Natural killer cell treated with Interleukin-12 subunit alpha and Interleukin-12 subunit beta and Interleukin-15 and Interleukin-18, amount 100 ng/mL, for 72 hours (primary cell): Measurements from ENCODE around the gene PLA2G4B. TPM values are rescaled to one million over a fixed set of nuclear protein-coding genes. Genes with fewer than 3 reads are reported as not detected.

ENCODE experiments used
- ATAC-seq, 2 donors: fragments of 150-1000 bp; cut with Tn5 transposase in 1 of 2; sonication (Bioruptor Pico), chemical (Tn5 transposase) in 1 of 2; 2 replicates each; pipeline ENCODE4 v1.10.0; 2021
- DNase-seq: peaks from one replicate; pipeline ENCODE4 v3.0.0; 2022; ENCODE audit warnings: low spot score
- H3K27ac Mint-ChIP-seq, 2 donors: 1 replicate in 1 of 2; 2 replicates in 1 of 2; pipeline ENCODE4 v1.8.0; 2022; ENCODE audit warnings: mixed read lengths in 2 of 2, mild to moderate bottlenecking in 1 of 2, moderate library complexity in 1 of 2
- H3K27me3 Mint-ChIP-seq, 2 donors: 1 replicate in 1 of 2; 2 replicates in 1 of 2; pipeline ENCODE4 v1.8.0; 2022; ENCODE audit warnings: mixed read lengths in 2 of 2
- H3K36me3 Mint-ChIP-seq: one replicate; pipeline ENCODE4 v1.8.0; 2022; ENCODE audit warnings: mixed read lengths
- H3K4me1 Mint-ChIP-seq, 2 donors: 1 replicate in 1 of 2; 2 replicates in 1 of 2; pipeline ENCODE4 v1.8.0; 2022; ENCODE audit warnings: low read depth in 2 of 2, mixed read lengths in 2 of 2, mild to moderate bottlenecking in 1 of 2
- H3K4me3 Mint-ChIP-seq: one replicate; pipeline ENCODE4 v1.8.0; 2022; ENCODE audit warnings: mixed read lengths
- H3K9me3 Mint-ChIP-seq: 2 replicates; pipeline ENCODE4 v1.8.0; 2022; ENCODE audit warnings: mixed read lengths
- total RNA-seq, 2 donors: library from RNA; stranded (reverse); gene quantifications; one replicate each; pipeline ENCODE4 v1.2.3, GENCODE V29; 2022

PLA2G4B gene
- total RNA-seq, 2 donors from 2014 or later, result 4.7 to 13.4 TPM

DNA sequence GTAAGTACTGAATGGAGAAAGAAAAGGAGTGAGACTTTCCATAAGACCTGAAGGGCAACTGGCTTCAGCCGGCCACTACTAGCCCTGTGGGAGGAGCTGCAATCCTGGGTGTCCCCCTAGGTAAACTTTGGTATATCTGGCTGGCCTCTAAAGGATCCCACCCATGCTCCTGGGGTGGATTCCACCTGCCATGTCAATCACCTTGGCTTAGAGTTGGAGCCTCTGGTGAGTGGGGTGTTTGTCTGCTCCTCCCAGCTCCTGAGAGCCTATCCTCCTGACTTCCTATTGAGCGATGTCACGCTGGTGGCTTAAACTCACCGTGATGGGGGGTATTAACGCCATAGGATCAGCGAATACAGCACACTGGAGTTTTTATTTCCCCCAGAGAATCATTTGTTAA, 52.6 kb downstream of the PLA2G4B start:
- H3K27me3 Mint-ChIP-seq, result no peaks in the 10 kb centered on the region
- H3K27ac Mint-ChIP-seq, result no peak overlapping the region
- H3K4me3 Mint-ChIP-seq, result no peak overlapping the region
- no peak for DNase-seq
- H3K4me1 Mint-ChIP-seq, result peaks cover 24 to 27% of the 10 kb centered on the region in 2 donors
- ATAC-seq, result no peak
- H3K9me3 Mint-ChIP-seq, result no peaks in the 10 kb centered on the region
- no peaks in the 10 kb centered on the region for H3K36me3 Mint-ChIP-seq

DNA sequence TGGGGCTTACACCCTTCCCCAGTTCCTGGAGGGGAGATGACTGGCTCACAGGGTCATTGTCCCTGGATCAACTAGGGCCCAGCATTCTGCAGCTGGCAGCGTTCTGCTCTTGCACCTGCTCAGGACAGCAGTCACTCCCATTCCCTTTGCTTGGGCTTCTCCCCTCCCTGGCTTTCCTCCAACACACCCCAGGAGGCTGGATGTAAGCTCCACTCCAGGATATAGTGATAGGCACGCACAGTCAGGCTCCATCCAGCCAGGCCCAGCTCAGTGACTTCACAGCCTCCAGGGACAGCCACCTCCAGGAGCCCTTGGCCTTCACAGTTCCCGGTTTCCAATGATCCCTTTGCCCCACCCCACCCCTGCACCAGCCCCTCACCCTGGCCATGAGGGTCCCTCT, 53.3 kb downstream of the PLA2G4B start:
- Mint-ChIP-seq H3K27me3 (no peaks in the 10 kb centered on the region), H3K27ac (peak overlapping the region in 1 of 2 donors; percentile 57), H3K4me3 (no peak overlapping the region), H3K4me1 (peaks cover 24 to 27% of the 10 kb centered on the region in 2 donors), H3K36me3 (no peaks in the 10 kb centered on the region), H3K9me3 (no peaks in the 10 kb centered on the region)
- no peak for DNase-seq
- no peak for ATAC-seq

DNA sequence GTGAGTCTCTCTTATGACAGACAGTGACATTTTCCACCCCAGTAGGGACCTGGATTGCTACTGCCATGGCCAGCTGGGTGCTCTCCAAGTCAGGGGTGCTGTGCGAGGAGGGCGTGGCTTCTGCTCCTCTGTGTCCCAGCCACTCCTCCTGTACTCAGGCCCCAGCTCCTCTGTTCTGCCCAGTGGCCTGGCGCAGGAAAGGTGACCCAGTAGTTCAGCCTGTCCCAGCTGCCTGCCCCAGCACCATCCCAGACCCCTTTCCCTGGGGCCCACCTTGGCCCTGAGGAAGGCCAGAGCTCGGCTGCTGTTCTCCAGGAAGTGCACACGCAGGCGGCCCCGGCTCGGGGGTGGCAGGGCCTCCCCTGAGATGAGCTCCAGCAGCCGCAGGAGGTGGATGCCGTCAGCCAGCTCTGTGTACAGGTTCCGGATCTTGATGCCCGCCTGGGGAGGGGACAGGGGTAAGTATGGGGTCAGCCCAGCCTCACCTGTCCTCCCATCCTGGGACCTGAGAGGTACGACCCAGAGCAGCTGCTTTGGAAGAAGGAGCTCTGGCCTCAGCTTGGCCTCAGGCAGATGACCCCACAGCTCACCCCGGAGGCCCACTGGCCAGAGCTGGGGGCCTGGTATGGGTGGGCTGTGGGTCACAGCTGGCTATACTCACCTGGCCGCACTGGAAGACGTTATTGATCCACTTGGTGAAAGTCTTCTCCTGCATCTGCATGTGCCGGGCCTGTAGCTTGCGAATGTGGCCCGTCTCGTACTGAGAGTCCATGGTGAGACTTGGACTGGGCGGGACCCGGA, 54.2 kb downstream of the PLA2G4B start:
- Mint-ChIP-seq H3K4me3 (no peak overlapping the region), H3K27ac (peak overlapping the region in 1 of 2 donors; percentile 57), H3K27me3 (no peaks in the 10 kb centered on the region), H3K36me3 (no peaks in the 10 kb centered on the region), H3K9me3 (no peaks in the 10 kb centered on the region), H3K4me1 (peaks cover 24% of the 10 kb centered on the region in 2 donors)
- no peak for ATAC-seq
- no peak for DNase-seq

DNA sequence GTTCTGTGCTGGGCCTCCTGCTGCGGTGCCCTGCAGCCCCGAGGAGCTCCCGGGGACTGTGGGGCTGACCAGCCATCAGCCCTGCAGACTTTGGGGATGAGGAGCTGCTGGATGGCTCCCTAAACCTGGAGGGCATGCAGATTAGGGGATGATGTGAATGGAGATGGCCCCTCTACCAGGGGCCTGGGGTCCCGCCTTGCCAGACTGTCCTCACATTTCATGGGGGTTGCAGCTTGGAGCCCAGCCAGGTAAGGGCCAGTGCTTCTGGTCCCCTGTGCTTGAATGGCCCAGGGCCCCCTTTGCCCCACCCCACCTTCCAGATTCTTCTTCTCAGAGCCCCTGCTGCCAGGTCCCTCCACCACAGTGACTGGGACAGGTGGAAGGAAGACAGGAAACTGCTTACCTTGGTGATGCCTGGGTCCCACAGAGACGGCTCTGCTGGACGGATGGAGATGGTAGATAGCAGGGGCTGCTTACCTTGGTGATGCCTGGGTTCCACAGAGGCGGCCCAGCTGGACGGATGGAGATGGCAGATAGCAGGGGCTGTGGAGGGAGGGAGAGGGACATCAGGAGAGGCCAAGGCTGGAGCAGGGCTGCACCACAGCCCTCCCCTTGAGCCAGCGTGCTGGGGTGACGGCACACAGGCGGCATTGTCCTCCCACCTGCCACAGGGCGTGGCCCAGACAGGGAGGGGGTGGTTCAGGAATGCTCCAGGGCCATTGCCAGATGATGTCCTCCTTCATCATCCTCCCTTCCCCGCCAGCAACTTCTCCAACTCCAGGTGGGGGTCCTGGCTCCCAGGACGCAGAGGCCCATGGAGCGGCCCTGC, 55.0 kb downstream of the PLA2G4B start, which contains the start of gene SPTBN5:
SPTBN5 (minus strand) TSS at position 632 of the 829 bp plus-strand sequence; CDS start at position 76, 556 bp downstream.
- Mint-ChIP-seq H3K27ac (peak within 1 kb of the TSS; percentile 76 to 86), H3K36me3 (no peaks in the 10 kb centered on the region), H3K9me3 (no peaks in the 10 kb centered on the region), H3K4me3 (peak within 1 kb of the TSS; percentile 86), H3K27me3 (no peaks in the 10 kb centered on the region), H3K4me1 (peaks cover 15 to 20% of the 10 kb centered on the region in 2 donors)
- ATAC-seq, result no peak
- no peak for DNase-seq

DNA sequence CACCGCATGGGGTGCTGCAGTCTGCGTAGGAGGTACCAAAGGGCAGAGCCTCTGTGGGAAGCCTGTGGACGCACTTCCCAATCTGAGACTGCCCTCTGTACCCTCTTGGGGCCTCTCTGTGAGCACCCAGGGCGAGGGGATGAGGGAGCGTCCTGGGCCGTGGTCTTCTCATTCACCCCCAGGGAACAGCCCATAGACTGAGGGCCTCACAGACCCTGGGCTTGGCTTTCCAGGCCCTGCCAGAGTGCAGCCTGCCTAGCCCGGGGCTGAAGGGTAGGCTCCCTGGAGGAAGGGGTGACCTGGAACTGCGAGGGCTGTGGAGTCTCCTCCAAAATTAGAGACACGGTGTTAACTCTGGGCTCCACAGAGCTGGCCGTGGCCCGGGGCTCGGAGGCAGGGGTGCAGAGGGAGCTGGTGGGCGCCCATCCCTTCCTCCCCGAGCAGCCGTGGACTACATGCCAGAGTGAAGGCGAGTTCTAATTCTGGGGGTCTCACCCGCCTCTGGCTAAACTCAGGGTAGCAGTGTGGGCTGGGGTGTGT, 55.7 kb downstream of the PLA2G4B start:
- no peaks in the 10 kb centered on the region for H3K9me3 Mint-ChIP-seq
- peak overlapping the region; percentile 76 to 86 for H3K27ac Mint-ChIP-seq
- no peak for DNase-seq
- no peaks in the 10 kb centered on the region for H3K36me3 Mint-ChIP-seq
- peaks cover 12 to 17% of the 10 kb centered on the region in 2 donors for H3K4me1 Mint-ChIP-seq
- no peak for ATAC-seq
- H3K27me3 Mint-ChIP-seq, result no peaks in the 10 kb centered on the region
- H3K4me3 Mint-ChIP-seq, result peak overlapping the region; percentile 86

DNA sequence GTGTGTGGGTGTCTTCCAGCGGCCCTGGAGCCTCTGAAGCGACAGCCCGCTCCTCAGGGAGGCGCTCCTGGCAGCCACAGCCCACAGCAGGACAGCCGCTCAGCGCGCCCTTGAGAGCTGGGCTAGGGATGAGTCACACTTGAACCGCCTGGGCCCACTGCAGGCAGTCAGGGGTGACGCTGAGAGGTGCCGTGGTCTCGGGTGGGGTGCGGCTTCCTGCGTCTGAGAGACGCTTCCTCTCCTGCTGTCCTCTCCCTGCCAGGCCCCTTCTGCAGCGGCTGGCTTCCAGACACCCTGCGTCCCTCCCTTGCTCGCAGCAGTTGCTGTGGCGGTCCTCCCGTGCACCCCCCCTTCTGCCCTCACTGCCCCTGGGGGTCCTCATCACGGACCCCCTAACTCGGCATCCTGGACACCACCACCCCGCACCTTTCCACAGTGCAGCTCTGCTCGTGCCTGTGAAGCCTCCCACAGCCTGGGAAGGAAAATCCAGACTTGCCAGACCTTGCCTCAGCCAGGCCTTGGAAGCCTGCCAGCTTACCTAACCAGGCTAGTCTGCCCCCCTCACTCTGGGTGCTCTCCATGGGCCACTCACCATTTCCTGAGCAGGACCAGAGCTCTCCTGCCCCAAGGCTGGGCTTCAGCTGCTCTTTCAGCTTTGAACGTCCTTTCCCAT, 56.3 kb downstream of the PLA2G4B start:
- DNase-seq, result peak; percentile 92
- Mint-ChIP-seq H3K36me3 (no peaks in the 10 kb centered on the region), H3K4me3 (peak overlapping the region; percentile 86), H3K27me3 (no peaks in the 10 kb centered on the region), H3K4me1 (peaks cover 11 to 17% of the 10 kb centered on the region in 2 donors), H3K9me3 (no peaks in the 10 kb centered on the region), H3K27ac (peak overlapping the region; percentile 76 to 86)
- ATAC-seq, result peak; percentile 97 to 99

DNA sequence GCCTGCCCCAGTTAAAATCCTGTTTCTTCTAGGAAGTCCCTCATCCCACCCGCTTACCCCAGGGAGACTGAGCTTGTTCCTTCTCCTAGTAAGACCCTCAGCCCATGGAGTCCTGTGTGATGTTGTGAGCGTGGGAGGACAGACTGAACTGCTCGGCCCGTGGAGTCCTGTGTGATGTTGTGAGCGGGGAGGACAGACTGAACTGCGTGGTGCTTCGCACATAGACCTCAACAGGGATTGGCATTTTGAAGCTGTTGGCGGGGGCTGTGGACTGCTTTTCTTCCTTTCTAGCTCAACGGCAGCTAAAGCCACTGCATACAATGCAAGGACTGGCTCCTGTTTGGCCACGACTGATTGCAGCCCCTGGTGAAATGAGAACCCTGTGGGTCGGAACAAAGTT, 56.8 kb downstream of the PLA2G4B start:
- Mint-ChIP-seq H3K4me1 (peaks cover 11 to 17% of the 10 kb centered on the region in 2 donors), H3K27me3 (no peaks in the 10 kb centered on the region), H3K9me3 (no peaks in the 10 kb centered on the region), H3K4me3 (peak overlapping the region; percentile 86), H3K27ac (peak overlapping the region; percentile 76 to 86), H3K36me3 (no peaks in the 10 kb centered on the region)
- DNase-seq (no peak), ATAC-seq (no peak)

DNA sequence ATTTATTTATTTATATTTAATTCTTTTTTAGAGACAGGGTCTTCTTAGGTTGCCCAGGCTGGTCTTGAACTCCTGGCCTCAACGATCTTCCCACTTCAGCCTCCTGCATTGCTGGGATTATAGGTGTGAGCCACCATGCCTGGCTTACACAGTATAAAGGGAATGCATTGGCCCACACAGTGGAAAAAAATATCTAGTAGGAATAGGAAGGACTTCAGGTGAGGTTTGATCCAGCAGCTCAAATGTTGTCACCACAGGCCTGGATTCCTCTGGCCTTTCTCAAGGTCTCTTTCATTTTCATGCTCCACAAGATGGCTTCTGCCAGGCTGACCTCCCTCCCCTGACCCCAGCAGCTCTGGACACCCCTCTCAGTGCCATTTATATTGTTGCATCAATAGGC, 57.3 kb downstream of the PLA2G4B start:
- no peaks in the 10 kb centered on the region for H3K36me3 Mint-ChIP-seq
- H3K27me3 Mint-ChIP-seq, result no peaks in the 10 kb centered on the region
- no peak overlapping the region for H3K4me3 Mint-ChIP-seq
- DNase-seq, result no peak
- no peaks in the 10 kb centered on the region for H3K9me3 Mint-ChIP-seq
- peaks cover 11 to 17% of the 10 kb centered on the region in 2 donors for H3K4me1 Mint-ChIP-seq
- peak overlapping the region in 1 of 2 donors; percentile 76 for H3K27ac Mint-ChIP-seq
- ATAC-seq, result no peak

DNA sequence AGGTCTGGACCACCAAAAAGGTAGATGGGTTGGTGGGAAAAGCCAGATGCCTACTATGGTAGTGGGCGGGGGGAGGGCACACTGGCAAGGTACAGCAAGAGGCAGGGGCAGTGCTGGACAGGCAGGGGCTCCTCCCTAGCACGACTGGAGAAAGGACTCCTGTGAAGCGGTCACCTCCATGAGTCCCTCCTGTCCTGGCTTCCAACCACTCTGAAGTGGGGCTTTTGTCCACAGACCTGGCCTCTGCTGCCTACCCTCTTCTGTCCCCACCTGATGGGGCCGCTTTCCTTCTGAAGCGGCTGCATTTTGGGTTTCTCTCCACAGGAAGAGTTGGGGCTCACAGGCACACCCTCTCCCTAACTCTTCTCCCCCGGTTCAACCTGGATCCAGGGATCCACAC, 57.9 kb downstream of the PLA2G4B start:
- Mint-ChIP-seq H3K27me3 (no peaks in the 10 kb centered on the region), H3K9me3 (no peaks in the 10 kb centered on the region), H3K4me1 (peaks cover 13 to 17% of the 10 kb centered on the region in 2 donors), H3K27ac (peak overlapping the region in 1 of 2 donors; percentile 76), H3K36me3 (no peaks in the 10 kb centered on the region), H3K4me3 (no peak overlapping the region)
- ATAC-seq, result no peak
- no peak for DNase-seq

DNA sequence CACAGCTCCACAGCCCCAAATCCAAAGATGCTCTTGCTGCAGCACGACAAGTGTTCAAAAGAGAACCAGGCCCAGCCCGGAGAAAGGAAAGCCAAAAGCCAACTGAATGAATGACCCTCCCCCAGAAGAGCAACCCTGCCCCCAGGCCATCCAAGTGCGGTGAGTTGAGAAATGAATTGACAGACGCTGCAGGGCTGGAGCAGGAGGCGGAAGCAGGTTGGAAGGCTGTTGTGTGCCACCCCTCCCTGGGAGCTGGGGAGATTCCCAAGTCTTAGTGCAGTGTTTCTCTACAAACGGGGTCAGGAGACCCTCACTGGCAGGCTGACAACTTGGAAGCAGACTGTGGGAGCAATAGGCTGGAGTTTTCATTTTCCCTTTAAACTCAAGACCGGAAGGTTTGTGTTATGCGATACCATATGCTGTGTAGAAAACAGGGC, 58.7 kb downstream of the PLA2G4B start:
- Mint-ChIP-seq H3K4me1 (peaks cover 12 to 15% of the 10 kb centered on the region in 2 donors), H3K4me3 (no peak overlapping the region), H3K9me3 (no peaks in the 10 kb centered on the region), H3K36me3 (no peaks in the 10 kb centered on the region), H3K27me3 (no peaks in the 10 kb centered on the region), H3K27ac (no peak overlapping the region)
- no peak for DNase-seq
- no peak for ATAC-seq

Other genes with a start within 250 kb of the PLA2G4B start
- 10 to 100 TPM; 42.6 to 54.8 TPM for gene MGA, start 178.4 kb upstream of the PLA2G4B start, total RNA-seq
- 10 to 100 TPM; 30.6 to 53.2 TPM for gene MAPKBP1, start 64.4 kb upstream of the PLA2G4B start, total RNA-seq
- gene JMJD7, start 10.8 kb upstream of the PLA2G4B start, total RNA-seq, result 10 to 100 TPM in 1 of 2 donors, 1 to 10 TPM in 1; 6.7 to 12.1 TPM
- 1 to 10 TPM; 1.1 to 2.4 TPM for gene SPTBN5, start 55.2 kb downstream of the PLA2G4B start, total RNA-seq
- 10 to 100 TPM; 19.9 to 24.5 TPM for gene EHD4, start 133.7 kb downstream of the PLA2G4B start, total RNA-seq
- gene PLA2G4E, start 182.2 kb downstream of the PLA2G4B start, total RNA-seq, result not detected